HEK293T (cell line): ENCODE measurements around the gene LEFTY1.

Experiments used
- FOXA1 ChIP-seq: fragments of 450-650 bp; IDR thresholded peaks from 2 replicates; pipeline ENCODE4 v1.6.1; 2016; ENCODE audit warnings: mild to moderate bottlenecking
- FOXK2 ChIP-seq: fragments of 450-650 bp; IDR thresholded peaks from 2 replicates; pipeline ENCODE4 v1.6.1; 2016; ENCODE audit warnings: mild to moderate bottlenecking
- FOXM1 ChIP-seq: fragments of 450-650 bp; IDR thresholded peaks from 2 replicates; pipeline ENCODE4 v1.6.1; 2017; ENCODE audit warnings: mild to moderate bottlenecking, borderline replicate concordance
- HDGF ChIP-seq: fragments of 450-650 bp; IDR thresholded peaks from 2 replicates; pipeline ENCODE4 v1.6.1; 2017; ENCODE audit warnings: antibody characterized with exemption, borderline replicate concordance
- NFRKB ChIP-seq: fragments of 450-650 bp; IDR thresholded peaks from 2 replicates; pipeline ENCODE4 v1.6.1; 2016; ENCODE audit warnings: mild to moderate bottlenecking, moderate library complexity
- SP1 ChIP-seq: fragments of 450-650 bp; IDR thresholded peaks from 2 replicates; pipeline ENCODE4 v1.6.1; 2017
- TARDBP ChIP-seq: fragments of 450-650 bp; IDR thresholded peaks from 2 replicates; pipeline ENCODE4 v1.6.1; 2016

GRCh38 chr1:225840223-225840610, 48.7 kb downstream of the LEFTY1 start:
- TF ChIP-seq TARDBP (no peak), HDGF (no peak), SP1 (no peak), FOXA1 (no peak), FOXK2 (no peak), NFRKB (no peak), FOXM1 (no peak)
